GM18498 (cell line): ENCODE data around the gene C12orf42.
"Not testable (repeated sequence)": the region's sequence is repeated elsewhere in the genome, so short reads cannot be mapped to it uniquely, and the experiment has no call there.

Experiments used
- ATAC-seq: cut with Tn5 transposase; IDR thresholded peaks from one replicate; pipeline ENCODE4 v1.9.1; 2021; ENCODE audit warnings: mild to moderate bottlenecking, moderate library complexity; ENCODE audit not compliant: unreplicated experiment

C12orf42 gene

DNA sequence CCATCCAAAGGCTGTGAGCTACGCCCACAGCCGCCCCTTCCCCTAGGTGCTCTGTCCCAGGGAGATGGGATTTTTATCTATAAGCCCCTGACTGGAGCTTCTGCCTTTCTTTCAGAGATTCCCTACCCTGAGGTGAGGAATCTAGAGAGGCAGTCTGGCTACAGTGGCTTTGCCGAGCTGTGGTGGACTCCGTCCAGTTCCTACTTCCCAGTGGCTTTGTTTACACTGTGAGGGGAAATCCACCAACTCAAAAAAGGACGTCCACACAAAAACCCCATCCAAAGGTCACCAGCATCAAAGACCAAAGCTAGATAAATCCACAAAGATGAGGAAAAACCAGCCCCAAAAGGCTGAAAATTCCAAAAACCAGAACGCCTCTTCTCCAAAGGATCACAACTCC lies 70.1 kb downstream of the C12orf42 start:
- not testable (repeated sequence) for ATAC-seq

DNA sequence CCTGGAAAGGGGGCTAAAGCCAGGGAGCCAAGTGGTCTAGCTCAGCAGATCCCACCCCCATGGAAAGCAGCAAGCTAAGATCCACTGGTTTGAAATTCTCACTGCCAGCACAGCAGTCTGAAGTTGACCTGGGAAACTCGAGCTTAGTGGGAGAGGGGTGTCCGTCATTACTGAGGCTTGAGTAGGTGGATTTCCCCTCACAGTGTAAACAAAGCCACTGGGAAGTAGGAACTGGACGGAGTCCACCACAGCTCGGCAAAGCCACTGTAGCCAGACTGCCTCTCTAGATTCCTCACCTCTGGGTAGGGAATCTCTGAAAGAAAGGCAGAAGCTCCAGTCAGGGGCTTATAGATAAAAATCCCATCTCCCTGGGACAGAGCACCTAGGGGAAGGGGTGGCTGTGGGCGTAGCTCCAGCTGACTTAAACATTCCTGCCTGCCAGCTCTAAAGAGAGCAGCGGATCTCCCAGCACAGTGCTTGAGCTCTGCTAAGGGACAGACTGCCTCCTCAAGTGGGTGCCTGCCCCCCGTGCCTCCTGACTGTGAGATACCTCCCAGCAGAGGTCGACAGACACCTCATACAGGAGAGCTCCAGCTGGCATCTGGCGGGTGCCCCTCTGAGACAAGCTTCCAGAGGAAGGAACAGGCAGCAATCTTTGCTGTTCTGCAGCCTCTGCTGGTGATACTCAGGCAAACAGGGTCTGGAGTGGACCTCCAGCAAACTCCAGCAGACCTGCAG lies 70.8 kb downstream of the C12orf42 start:
- not testable (repeated sequence) for ATAC-seq

DNA sequence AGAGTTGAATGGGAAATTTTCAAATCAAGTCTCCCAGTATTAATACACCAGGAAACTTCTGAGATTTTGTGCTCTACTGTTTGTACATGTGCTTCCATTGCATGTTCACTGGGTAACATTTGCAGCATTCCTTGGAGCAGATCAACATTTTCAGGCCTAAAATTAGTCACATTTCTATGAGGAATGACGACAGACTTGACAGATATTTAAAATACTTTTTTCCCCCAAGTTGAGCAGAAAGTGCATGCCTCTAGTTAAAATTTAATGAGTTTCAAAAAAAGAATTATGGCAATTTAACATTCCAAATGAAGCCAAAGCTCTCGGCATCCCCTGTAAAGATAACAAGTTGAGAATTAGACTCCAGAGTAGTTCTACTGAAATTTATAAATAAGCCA lies 72.3 kb downstream of the C12orf42 start:
- ATAC-seq: no peak

DNA sequence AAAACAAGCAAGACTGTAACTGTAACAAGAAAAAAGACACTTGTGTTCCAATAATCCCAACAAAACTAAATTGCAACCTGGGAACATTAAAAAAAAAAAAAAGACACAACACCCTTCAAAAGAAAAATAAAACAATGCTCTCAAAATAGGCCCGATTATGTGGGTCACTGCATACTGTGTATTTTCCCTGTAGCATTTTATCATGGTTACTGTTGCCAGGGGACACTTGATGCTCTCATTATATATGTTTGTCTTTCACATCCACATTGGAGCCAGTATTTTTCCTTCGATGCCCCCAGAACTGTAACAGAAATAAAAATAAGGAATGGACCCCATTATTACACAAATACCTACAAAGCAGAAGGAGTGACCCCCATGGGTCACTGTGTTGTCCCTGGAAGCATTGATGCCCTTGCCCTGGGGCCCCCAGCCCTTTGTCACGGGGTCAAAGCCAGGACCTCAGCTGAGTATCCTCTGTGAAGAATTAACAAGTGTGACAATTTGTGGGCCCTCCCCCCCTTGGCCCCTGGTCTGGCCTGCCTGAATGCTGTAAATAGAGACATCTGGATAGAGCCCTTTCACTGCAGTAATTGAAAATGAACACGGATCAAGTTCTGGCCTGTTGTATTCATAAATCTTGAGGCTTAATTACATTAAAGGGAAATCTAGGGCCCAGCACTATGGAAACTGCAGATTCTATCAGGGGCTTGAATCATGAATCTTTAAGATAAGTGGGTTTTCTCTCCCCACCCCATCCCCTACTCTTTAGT lies 72.8 kb downstream of the C12orf42 start:
- no peak for ATAC-seq

DNA sequence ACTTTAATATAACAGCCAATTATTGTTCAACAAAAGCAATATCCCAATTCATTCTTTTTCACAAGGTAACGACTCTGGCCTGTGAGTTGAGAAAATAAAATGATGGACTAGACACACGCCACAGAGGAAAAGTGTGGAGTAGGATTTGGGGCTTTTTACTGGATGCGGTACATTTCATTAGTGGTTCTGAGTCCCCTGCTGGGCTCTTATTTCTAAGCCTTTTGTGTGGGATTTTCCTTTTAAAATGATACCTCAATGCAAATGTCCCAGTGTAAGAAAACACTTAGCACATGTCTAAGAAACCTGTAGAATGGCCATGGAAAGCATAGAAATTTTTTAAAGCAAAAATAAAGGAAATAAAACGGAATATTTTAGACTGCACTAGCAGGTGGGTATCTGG lies 73.4 kb downstream of the C12orf42 start:
- no peak for ATAC-seq

DNA sequence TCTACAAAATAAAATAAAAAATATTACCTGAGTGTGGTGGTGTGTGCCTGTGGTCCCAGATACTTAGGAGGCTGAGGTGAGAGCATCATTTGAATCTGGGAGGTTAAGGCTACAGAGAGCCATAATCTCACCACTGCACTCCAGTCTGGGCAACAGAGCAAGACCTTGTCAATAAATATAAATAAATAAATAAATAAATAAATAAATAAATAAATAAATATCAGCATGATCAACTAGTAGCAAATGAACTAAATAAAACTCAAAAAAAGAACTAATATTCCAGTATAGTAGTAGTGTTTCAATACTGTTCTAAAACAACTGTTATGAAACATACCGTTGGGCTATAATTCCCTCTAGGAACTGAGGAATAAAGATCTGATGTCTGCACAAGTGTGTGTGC lies 74.4 kb downstream of the C12orf42 start:
- ATAC-seq: no peak

DNA sequence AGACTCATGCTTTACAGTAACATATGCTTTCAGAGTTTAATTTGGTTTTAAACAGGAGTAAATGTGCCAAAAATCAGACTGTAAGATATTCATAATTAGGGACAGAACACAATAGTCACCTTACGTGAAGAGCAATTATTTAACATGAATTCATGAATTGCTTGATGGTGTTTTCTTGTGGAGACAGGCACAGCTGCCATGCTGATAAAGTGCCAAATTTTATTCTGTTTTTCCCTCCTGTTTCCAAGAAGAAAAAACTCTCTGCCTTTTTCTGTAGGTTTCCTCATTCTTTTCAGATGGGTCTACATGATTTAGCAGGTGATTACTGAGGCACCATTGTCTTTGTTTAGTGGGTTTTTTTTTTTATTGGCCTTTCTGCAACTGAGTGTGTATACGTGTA lies 80.1 kb downstream of the C12orf42 start:
- no peak for ATAC-seq

DNA sequence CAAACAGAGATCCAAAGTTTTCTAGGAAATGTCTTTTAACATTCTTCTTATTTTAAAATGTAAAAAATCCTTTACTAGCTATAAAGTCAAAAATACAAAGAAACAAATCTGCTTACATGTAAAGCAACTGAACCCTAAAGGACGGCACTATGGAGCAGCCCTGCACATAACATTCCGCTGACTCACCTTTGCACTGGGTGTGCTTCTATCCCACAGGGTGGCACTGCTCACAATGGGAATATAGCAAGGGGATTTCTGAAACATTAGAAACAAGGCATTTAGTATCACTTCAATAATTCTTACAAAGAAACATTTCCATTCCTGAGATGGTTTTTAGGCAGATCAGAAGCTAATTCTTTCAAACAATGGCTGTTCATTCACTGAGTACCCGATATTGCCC lies 94.3 kb downstream of the C12orf42 start:
- no peak for ATAC-seq

DNA sequence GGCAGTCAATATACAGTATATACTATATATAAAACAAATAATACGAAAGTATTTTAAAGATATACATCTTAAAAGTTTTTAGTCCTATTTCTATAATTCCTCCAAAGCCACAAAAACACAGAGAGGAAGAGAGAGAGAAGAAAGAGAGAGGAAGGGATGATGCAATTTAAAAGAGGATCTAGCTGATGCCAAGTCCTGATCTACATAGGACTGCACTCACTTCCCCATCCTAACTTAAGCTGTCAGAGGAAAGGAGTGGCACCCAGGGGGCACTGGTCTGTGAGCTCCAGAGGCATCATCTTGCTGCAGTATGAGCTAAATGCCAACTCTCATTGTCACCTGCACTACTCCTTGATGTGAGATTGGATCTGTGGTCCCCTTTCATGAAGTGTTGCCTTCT lies 95.8 kb downstream of the C12orf42 start:
- no peak for ATAC-seq

DNA sequence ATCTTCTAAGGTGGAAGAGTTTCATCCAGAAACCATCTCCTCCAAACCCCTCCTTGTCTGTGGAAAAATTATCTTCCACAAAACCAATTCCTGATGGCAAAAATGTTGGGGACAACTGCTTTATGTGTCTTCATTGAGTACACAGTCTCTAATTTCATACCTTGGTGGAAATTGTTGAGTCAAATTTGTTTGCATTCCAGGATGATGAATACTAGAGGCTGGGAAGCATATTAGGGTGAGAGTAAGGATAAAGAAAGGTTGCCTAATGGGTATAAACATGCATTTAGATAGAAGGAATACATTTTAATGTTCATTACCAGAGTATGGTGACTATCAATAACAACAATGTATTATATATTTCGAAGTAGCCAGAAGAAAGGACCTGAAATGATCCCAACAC lies 98.2 kb downstream of the C12orf42 start:
- ATAC-seq: no peak

DNA sequence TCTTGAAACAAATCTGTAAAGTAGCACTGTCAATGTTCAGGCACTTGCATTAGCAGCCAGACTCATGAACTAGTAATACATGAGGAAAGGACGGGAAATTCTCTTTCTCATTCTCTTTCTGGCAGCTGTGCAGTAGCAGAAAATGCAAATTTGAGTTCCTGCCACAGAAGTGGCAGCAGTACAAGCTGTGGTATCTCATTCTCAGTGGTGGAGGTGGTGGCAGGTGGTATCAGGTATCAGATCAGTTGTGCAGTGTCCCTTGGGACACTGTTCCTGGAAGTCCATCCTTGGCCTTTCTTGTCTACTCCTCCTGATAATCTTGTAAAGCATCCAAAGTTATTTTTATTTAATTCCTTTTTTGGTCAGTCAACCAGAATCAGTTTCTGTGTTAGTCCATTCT lies 103.0 kb downstream of the C12orf42 start:
- peak; percentile 98 for ATAC-seq

DNA sequence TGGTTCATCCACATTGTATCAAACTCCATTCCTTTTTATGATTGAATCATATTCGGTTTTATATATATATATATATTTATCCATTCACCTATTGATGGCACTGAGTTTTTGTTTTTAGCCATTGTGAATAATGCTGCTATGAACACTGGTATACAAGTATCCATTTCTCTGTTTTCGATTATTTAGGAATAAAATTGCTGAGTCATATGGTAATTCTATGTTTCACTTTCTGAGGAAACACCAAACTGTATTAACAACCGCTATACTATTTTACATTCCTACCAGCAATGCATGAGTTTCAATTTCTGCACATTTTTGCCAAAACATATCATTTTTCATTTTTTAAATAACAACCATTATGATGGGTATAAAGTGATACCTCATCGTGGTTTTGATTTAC lies 104.7 kb downstream of the C12orf42 start:
- ATAC-seq: no peak

DNA sequence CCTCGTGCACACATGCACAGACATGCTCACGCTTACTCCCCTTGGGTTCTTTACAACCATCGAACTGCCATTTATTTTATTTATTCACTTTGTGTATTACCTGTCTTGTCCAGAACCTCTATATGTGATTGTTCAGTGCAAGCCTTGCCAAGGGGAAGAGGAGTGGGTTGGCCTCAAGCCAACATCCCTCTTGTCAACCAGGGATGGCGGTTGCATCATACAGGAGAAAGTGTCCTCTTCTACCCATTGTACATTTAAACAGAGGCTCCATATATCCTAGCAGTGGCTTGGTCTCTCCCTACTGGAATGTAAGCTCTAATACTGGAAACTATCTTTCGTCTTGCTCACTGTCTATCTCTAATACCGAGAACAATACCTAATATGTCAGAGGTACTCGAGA lies 108.4 kb downstream of the C12orf42 start:
- ATAC-seq: no peak

DNA sequence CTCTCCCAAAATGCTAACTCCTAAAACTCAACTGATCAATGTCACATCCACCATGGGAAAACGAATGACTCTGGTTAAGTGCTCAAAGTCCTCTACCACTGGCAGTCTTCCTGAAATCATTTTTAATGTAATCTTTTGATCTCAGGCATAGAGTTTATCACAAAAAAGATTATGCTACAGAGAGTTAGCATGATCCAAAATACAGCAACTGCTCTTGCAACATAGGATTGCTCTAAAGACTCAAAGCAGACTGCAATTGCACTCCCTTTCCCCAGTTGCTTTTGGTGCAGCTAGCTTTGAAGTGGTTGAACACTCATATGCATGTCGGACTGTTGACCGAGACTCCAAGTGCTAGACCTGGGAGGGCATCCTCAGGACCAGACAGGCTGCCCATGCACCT lies 109.3 kb downstream of the C12orf42 start:
- ATAC-seq: no peak

DNA sequence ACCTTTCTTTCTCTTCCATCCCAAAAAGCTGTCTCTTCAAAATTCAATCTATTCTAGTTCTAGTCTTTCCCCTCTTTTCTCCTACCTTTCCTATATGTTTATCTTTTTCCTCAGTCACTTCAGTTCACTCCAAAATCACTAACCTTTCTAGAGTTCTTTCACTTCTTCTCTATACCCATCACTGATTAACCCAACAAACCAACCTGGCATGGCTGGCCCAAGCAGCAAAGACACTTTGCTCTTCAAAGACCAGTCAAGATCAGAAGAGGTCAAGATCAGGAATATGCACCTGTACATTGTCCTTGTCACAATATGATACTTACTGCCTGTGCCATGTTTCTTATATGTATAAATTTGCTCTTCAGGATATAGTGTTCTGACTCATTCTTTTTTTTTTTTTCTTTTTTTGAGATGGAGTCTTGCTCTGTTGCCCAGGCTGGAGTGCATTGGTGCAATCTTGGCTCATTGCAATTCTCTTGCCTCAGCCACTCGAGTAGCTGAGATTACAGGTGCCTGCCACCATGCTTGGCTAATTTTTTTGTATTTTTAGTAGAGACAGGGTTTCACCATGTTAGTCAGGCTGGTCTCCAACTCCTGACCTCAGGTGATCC lies 112.9 kb downstream of the C12orf42 start:
- ATAC-seq: no peak

DNA sequence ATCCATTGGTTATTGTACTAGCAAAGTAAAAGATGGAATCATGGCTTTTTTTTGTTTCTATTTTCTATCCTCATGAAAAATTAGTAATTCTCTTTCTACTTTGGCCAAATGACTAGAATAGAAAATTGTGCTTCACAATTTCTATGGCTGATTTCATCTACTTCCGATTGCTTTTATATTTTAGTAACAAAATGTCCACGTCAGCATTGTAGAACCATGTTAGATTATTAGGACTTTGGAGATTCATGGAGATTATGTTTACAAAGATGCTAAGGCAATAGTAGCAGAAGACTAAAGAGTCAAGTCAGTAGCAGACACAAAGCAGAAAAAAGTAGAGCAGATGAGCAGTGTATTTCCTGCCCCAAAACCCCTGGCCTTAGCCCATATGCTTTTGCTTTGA lies 113.6 kb downstream of the C12orf42 start:
- no peak for ATAC-seq

DNA sequence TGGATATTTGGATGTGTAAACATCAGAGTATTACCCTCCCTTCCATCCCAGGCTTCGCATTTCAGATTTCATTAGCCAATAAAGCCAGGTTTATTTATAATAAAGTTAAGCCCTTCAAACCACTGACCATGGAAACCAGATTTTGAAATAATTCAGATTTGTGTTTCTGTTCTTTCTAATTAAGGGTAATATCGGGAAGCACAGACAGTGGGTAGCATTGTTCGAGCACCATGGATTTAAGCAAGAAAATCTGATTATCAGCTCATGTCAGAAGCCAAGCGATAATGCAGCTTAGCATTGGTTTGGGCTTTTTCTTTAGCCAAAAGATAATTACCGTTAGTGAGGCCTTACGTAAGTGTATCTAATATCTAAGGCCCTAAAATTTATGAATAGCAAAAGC lies 116.1 kb downstream of the C12orf42 start:
- no peak for ATAC-seq

DNA sequence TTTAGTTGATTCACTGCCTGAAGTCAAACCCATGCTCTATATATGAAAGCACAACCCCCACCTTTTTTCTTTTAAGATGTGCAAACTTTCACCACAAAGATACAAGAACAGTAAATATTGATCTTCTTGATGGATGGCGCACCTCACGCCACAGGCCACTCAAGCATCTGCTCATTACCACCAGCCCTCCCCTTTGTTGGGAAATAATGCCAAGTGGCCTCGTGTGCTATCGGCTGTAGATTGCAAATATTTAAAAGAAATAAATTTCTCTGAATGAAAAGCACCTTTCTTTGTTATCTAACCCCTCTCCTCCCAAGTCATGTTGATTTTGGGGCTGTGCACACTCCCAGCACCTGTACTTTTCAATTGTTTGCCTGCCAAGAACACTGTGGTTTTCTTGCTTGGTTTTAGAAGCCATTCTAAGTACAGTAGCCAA lies 122.7 kb downstream of the C12orf42 start:
- ATAC-seq: peak; percentile 36

DNA sequence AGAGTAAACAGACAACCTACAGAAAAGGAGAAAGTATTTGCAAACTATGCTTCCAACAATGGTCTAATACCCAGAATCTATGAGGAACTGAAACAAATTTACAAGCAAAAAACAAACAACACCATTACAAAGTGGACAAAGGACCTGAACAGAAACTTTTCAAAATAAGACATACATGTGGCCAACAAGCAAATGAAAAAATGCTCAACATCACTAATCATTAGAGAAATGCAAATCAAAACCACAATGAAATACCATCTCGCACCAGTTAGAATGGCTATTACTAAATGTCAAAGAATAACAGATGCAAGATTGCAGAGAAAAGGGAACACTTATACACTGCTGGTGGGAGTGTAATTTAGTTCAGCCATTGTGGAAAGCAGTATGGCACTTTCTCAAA lies 125.8 kb downstream of the C12orf42 start:
- peak; percentile 90 for ATAC-seq

DNA sequence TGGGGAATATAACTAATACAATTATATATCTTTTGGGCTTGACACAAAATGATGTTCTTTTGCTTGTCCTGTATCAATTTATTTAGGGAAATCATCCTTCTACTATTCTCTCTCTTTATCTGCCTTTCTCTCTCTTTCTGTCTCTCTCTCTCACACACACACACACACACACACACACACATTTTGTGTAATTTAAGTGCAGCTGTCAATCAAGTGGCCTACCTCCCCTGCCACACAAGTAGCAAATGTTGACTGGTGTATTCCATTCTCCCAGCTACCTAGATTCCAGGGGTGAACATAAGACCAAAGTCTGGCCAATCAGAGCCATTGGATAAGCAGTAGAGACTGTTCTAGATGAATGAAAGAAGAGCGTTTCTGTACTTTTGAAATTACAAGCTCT lies 127.6 kb downstream of the C12orf42 start:
- ATAC-seq: no peak

DNA sequence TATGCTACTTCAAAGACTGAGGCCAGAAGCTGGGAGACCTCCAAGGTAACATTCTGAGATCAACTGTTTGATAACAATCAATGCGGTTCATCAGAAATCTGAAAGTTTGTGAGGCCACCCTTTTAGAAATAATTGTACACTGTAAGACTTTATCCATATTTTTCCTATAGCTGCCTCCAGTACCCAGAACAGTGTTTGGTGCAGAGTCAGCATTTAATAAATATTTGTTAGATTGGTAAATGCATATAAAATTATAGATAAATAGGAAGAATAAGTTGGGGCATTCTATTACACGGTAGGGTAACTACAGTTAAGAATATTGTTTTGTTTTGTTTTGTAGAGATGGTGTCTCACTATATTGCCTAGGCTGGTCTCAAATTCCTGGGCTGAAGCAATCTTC lies 141.4 kb downstream of the C12orf42 start:
- ATAC-seq: no peak

DNA sequence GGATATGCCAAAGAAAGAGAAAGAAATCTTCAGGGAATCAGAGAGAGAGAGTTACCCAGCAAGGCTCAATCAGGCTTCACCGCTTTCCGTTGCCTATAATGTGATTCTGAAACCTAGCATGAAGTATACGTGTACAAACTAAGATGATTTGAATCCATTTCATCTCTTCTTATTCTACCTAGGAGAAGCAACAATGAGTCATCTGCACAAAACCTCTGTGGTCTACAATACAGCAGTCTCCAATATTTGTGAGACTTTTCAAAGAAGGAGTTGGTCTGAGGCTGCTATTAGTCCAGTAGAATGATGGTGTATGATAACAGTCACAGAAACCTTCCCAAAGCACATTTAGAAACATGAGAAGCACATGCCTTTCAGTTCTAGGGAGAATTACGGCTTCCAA lies 141.9 kb downstream of the C12orf42 start:
- ATAC-seq: no peak
